ENCODE results near the gene HIPK2.

The HIPK2 gene

DNA sequence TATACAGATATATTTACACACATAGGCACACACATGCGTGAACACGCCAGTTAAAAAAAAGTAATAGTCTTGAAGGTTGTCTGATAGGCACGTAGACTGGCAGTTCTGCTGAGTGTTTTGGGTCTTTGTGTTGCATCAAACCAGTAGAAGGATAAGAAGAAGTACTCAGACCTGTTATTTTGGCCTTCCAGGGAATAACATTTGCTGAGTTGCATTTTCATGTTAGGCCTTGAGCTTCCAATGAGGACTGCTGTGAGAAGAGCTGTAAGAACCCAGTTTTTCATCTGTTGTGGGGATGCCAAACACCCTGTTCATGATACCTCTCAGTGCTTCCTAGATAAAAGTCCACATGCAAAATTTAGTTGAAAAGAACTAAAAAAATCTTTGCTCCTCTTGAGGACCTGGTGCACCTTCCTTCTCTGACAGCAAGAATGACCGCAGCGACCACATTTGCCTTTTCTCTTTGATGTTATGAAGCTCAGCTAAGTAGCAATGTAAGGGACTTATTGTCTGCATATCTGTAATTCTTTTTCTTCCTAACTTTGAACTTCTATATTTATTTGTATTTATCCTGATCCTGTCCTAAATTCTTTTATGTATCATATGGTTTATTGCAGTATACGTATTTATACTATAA, 27.2 kb downstream of the HIPK2 start:
- no peak for DNase-seq

- no peak for DNase-seq
Observed at GRCh38 chr7:139749545-139749944, 28.3 kb downstream of the HIPK2 start.

DNA sequence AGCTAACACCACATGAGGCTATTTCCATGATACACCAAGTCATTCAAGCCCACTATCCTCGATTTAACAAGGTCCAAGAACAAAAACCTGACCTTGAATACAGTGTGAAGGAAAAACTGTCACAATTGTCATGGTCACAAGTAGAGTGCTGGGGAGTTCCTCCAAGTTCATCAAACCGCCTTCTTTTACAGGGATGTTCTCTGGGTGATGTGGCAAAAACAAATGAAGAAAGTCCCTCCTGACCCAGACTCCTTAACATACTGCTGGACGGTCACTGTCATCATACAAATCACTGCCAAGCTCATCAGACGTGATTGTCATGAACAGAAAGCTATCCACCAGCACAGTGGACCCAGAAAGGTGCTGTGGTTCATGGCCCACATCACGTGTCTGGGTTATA, 28.9 kb downstream of the HIPK2 start:
- DNase-seq = no peak

- DNase-seq = no peak
Observed at GRCh38 chr7:139748373-139748765, 29.4 kb downstream of the HIPK2 start.

DNA sequence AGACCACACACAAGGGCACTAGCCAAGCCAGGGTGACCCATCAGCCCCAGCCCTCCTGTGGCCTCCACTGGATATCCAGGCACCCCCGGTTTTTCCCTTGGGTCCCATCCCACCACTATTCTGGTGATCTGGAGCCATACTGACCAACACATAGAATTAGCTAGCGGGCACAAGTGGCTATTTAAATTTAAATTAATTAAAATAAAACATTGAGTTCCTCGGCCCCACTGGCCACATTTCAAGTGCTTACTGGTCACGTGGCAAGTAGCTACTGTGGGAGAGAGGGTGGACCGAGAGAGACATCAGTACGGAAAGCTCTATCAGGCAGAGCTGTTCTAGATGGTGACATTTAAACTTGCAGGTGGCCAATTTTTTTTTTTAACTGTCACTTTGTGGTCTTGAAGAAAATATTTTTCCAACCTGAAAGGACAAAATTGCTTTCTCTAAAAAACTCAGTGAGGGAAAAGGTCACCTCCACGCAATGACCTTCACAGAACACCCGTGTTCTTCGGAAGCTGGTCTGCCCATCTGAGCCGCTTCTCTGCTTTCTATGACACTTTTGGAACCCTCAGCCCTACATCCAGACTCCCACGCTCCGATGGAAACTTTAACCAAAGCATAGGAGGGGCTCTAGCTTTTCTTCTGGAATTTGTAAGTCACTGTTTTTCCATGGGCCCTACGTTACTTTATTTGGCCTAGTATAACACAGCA, 30.0 kb downstream of the HIPK2 start:
- no peak for DNase-seq

DNA sequence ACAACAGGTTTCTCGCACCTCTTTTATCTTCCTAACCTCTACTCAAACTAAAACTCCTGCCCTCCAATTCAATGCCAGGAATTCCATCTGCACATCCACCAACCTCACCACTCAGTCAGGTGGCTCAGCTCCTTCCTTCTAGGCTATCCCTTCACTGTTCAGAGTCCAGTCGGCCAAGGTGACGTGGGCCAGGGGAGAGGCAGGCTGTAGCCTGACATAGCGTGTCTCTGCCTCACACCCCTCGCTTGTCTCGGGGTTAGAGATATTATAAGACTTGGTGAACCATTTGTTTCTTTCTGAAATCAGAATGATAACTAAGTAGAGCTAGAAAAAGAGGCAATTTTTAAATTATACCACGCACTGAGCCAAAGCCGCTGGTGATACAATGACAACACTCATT, 31.1 kb downstream of the HIPK2 start:
- DNase-seq = no peak

- DNase-seq = no peak
Observed at GRCh38 chr7:139745678-139746143, 32.1 kb downstream of the HIPK2 start.

DNA sequence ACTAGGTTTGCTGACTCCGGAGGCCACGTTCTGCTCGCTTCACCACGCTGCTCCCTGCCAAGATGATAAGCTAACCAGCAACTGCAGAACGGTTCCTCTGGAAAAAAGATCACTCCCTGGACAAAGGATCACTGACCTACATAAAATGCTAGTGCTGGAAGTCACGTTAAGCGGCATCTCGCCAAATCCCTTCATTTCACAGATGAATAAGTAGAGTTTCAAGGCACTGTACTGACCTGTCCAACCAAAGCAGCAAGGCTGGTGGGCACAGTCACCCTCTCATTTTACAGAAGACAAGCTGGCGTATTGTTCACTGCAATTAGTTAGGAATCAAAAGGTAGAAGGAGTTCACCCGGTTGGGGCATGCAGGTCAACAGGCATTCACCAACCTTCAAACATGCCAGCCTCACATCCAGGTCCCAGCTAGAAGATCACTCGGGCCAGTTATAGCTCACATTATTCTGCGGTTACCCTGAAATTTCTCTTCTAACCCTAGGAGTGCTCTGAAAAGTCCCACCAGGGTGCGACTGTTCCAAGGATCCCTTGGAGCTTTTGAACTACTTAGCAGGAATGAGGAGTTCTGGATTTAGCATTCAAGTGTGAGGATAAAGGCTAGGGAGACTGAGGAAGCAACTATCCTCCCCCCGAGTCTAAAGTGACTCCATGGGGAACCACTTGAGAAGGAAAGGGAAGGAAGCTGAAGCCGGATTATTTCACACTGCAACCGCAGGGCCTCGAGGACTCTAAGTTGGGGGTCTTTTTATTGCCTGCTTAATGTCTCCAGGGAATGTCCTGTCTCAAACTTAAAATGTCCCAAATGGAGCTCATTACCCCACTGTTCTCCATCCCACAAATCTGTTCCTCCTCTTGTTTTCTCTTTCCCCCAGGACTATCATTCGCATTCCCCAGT, 32.8 kb downstream of the HIPK2 start:
- no peak for DNase-seq

GRCh38 chr7:139743967-139744767, 33.6 kb downstream of the HIPK2 start:
- DNase-seq = no peak

DNA sequence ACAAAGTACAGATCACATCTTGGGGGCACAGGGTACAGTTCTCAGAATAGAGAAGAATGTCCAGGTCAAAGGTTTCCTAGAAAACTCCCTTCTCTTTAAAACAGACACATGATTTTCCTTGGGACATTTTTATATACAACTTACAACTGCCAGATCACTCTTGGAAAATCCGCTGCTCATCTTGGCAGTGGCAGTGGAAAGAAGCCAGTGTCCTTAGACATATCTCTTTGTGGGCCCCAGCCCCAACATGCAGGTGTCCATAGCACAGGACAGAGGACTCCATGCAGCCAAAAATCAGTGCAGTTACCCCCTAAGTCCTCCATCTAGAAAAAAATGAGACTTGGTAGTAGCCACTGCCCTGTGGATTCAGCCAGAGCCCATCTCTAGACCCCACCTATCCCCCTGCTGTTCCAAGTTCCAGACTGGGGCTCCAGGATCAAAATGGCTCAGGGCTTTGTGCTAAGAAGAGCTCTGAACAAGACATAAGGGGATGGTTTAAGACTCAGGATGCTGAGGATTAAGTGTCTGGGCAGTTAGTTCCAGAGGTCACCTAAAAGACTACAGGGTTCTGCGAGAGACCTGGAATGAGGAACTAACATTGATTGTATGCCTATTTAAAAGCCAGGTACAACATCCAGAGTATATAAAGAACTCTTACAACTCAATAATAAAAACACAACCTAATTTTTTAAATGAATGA, 34.4 kb downstream of the HIPK2 start:
- no peak for DNase-seq

GRCh38 chr7:139741789-139742344, 35.9 kb downstream of the HIPK2 start:
- no peak for DNase-seq

DNA sequence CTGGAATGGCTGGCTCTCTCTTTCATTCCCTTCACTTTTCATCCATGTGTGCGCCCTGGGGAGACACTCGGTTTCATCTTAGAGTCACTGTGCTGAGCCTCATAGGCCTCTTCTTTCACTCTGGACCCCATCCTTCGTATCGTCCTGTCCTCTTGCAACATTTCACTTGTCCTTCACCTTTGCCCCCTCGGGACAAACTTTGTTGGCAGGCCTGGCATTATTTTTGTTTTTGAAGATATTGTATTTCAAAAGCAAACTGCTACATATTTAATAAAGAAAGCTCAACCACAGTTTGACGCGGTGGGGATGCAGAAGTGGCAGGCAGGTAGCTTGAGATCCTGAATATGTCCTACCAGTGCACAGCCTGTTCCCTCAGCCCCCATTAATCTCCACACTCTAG, 36.6 kb downstream of the HIPK2 start:
- DNase-seq = no peak

GRCh38 chr7:139739863-139740597, 37.8 kb downstream of the HIPK2 start:
- DNase-seq = no peak

GRCh38 chr7:139738772-139739171, 39.0 kb downstream of the HIPK2 start:
- no peak for DNase-seq

DNA sequence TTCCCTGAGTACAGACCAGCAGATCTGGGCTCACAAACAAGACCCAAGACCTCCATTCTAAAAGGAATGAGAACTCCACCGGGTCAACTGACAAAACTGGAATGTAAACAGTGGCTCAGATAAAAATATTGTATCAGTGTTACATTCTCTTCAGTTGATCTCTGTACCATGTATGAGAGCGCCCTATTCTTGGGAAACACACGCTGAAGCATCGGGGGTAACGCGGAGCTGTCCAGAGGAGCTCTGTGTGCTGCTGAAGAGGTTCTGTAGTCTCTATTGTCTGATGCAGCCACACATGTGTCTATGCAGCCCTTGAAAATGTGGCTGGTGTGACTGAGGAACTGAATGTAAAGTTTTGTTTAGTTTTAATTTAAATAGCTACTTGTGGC, 39.7 kb downstream of the HIPK2 start:
- DNase-seq = no peak

DNA sequence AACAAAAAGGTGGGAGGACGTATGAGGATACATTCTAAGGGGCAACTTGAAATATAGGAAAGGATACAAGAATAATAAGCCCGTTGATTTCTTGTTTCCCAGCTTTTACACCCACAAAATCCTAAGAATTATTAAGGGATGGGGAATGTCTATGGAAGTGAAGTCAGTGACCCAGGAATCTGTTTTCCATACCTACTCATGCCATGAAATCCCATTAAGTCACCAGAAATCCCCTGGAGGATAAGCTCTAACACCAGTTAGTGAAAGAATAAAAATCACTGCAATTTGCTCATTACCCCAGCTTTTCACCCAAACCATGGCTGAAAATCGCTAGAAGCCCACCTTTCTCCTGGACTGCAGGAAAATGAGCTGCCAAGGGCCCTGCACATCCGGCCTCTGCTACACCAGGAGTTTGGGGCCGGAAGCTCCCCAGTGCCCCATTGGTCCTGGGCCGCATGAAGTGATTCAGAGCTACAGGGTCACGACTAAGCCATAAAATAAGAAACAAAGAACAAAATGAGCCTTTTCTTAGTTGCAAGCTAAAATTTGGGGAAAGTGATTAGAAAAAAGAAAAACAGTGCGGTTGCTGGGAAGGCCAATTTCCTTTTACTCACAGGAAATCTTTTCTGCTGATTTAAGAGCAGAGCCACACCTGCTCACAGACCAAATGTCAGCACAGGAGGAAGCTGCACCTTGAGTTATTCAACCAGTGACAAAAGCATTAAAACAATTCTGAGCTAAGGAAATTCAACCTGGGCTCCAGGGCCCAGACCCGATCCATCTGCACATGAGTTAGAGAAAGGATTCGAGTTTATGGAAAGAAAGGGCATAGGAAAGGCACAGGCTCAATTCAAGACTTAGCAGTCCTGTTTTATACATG, 40.3 kb downstream of the HIPK2 start:
- no peak for DNase-seq

DNA sequence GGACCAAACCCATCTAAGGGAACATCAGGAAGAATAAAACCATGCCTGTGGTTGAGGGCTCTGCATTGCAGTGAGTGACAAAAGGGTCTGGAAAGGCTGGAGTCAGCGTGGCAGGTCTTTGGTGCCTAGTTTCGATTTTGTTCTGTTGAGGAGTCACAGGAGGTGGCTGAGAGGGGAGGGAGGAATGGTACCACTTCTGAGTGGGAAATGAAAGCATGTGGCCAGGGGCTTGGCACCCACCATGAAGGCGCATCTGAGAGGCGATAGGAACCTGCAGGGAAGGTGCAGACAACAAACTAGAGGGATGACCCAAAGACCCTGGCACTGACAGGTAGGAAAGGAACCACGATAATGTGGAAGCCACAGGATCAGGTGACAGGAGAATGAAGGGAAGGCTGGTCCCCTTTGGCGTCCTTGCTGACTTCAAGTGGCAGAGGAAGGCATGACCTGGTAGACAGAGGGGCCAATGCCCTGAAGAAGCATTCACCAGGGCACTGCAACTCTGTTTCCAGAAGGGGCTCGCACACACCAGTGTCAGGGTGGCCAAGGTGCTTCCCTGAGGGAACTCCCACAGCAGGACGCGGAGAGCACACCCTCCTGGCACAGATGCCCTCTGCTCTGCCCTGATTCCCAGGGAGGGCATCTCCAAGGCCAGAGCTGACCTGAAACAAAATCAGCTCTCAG, 41.7 kb downstream of the HIPK2 start:
- no peak for DNase-seq

- DNase-seq = no peak
Observed at GRCh38 chr7:139735466-139735865, 42.3 kb downstream of the HIPK2 start.

GRCh38 chr7:139734395-139734794, 43.4 kb downstream of the HIPK2 start:
- DNase-seq = no peak
